Gastrocnemius medialis (tissue), 4 donors: Measurements from ENCODE around the gene IRF3. TPM values are rescaled to one million over a fixed set of nuclear protein-coding genes. Genes with fewer than 3 reads are reported as not detected.

ENCODE experiments used
- ATAC-seq, 2 donors: fragments of 150-250 bp; one replicate each; pipeline ENCODE4 v1.9.1; 2016
- DNase-seq, 2 donors: peaks; one replicate each; pipeline ENCODE4 v3.0.0-alpha.2; 2019
- H3K27ac ChIP-seq, 4 donors: fragments of 200-600 bp; sonication (generic); 1 replicate in 1 of 4; 2 replicates in 3 of 4; pipeline ENCODE4 v1.5.1; 2016 to 2018; ENCODE audit warnings: mild to moderate bottlenecking in 2 of 4, moderate library complexity in 1 of 4
- H3K27me3 ChIP-seq, 3 donors: fragments of 200-600 bp; sonication (generic) in 2 of 3; 1 replicate in 1 of 3; 2 replicates in 2 of 3; pipeline versions ENCODE4 v1.5.1 to v1.6.0; 2016 to 2019; ENCODE audit warnings: mild to moderate bottlenecking in 1 of 3, moderate library complexity in 1 of 3
- H3K36me3 ChIP-seq, 2 donors: fragments of 200-600 bp; sonication (generic) in 1 of 2; one replicate each; pipeline ENCODE4 v1.5.1; 2017 to 2018
- H3K4me1 ChIP-seq, 2 donors: fragments of 200-600 bp; sonication (generic) in 1 of 2; one replicate each; pipeline ENCODE4 v1.5.1; 2016 to 2017; ENCODE audit warnings: mild to moderate bottlenecking in 2 of 2
- H3K4me3 ChIP-seq, 4 donors: fragments of 200-600 bp; sonication (generic) in 3 of 4; 1 replicate in 1 of 4; 2 replicates in 3 of 4; pipeline ENCODE4 v1.5.1; 2016 to 2019; ENCODE audit warnings: mild to moderate bottlenecking in 2 of 4
- H3K9me3 ChIP-seq, 3 donors: fragments of 200-600 bp; sonication (generic) in 2 of 3; 1 replicate in 1 of 3; 2 replicates in 2 of 3; pipeline ENCODE4 v1.5.1; 2016 to 2019
- POLR2A ChIP-seq, 2 donors: fragments of 450-650 bp; IDR thresholded peaks; one replicate each; pipeline ENCODE4 v1.6.1; 2017; ENCODE audit warnings: antibody characterized with exemption in 2 of 2, mild to moderate bottlenecking in 2 of 2, moderate library complexity in 2 of 2
- in situ Hi-C, 4 donors: fragments of 200-750 bp; cut with MboI; loops; one replicate each; pipeline versions ENCODE4 v1.15.0 to v1.8.0; 2017; ENCODE audit warnings: low sequenced_read_pairs in 4 of 4
- intact Hi-C: fragments of 100-400 bp; cut with DNase I; formaldehyde crosslinking; loops from one replicate; pipeline ENCODE4 v1.15.1; 2023; ENCODE audit warnings: low total_unique reads
- total RNA-seq, 4 donors: library from RNA; depleted of rRNA; stranded (reverse); fragments of >200 nt; gene quantifications; one replicate each; pipeline versions ENCODE4 v1.1.0 to v1.2.3, GENCODE V29; 2016
- TF ChIP-seq, protein P1 (sequence below), 5 experiments: fragments of 450-650 bp in 3 of 5; fragments of 200-600 bp in 2 of 5; sonication (generic) in 2 of 5; IDR thresholded peaks in 4 of 5; conservative IDR thresholded peaks in 1 of 5; 1 replicate in 4 of 5; 2 replicates in 1 of 5; pipeline ENCODE4 v1.5.1; 2016 to 2019; ENCODE audit warnings: antibody characterized with exemption in 5 of 5, mild to moderate bottlenecking in 3 of 5, moderate library complexity in 3 of 5

IRF3 gene
- total RNA-seq, 4 donors from 2014 or later, result 11.0 to 18.6 (median 13.7) TPM

DNA sequence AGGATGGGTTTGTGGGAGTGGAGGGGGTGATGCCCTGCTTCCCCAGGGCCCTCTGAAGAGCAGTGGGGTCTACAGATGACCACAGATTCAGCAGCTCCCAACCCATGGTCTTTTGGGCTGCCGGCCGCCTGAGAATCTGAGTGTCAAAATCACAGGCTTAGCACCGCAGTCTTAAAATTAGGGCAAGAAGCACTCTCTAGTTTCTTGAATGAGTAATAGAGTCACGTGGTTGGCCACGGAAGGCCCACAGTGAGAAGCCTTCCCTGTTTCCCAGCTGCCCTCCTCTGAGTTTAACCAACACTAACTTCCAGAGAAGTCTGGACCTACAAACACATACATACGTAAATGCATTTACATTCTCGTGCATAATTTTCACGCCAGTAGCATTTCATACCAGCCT, 16.6 kb upstream of the IRF3 start:
- ATAC-seq (no peak), DNase-seq (no peak)
- H3K27me3 ChIP-seq, result no peaks in the 10 kb centered on the region
- peak overlapping the region in 1 of 4 donors; percentile 8 for H3K27ac ChIP-seq
- H3K9me3 ChIP-seq, result no peaks in the 10 kb centered on the region
- H3K4me3 ChIP-seq, result no peak overlapping the region
- peaks cover 33 to 37% of the 10 kb centered on the region in 2 donors for H3K4me1 ChIP-seq
- intact Hi-C loops (no loop called here), in situ Hi-C loops (no loop called here)
- H3K36me3 ChIP-seq, result peaks cover 0 to 56% of the 10 kb centered on the region in 2 donors
- TF ChIP-seq POLR2A (IDR thresholded peaks at IDR 0.05), result no peak
- TF ChIP-seq, protein P1, sequence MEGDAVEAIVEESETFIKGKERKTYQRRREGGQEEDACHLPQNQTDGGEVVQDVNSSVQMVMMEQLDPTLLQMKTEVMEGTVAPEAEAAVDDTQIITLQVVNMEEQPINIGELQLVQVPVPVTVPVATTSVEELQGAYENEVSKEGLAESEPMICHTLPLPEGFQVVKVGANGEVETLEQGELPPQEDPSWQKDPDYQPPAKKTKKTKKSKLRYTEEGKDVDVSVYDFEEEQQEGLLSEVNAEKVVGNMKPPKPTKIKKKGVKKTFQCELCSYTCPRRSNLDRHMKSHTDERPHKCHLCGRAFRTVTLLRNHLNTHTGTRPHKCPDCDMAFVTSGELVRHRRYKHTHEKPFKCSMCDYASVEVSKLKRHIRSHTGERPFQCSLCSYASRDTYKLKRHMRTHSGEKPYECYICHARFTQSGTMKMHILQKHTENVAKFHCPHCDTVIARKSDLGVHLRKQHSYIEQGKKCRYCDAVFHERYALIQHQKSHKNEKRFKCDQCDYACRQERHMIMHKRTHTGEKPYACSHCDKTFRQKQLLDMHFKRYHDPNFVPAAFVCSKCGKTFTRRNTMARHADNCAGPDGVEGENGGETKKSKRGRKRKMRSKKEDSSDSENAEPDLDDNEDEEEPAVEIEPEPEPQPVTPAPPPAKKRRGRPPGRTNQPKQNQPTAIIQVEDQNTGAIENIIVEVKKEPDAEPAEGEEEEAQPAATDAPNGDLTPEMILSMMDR (IDR thresholded peaks at IDR 0.05 in 4 of 5, conservative IDR thresholded peaks at IDR 0.05 in 1 of 5), result no peak

DNA sequence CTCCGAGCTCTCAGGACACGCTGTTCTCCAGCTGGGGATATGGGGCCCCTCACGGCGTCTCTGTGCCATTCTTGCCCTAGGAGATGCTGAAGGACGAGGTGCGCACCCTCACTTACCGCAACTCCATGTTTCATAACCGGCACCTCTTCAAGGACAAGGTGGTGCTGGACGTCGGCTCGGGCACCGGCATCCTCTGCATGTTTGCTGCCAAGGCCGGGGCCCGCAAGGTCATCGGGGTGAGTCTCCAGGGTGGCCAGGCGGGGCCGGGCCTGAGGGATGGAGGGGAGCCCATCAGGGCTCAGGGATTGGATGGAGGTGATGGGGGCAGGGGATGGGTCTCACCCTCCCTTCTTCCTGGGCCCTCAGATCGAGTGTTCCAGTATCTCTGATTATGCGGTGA, 16.2 kb upstream of the IRF3 start:
- intact Hi-C loops (loop anchor here (2.0 kb wide), 1 partner anchor 207 kb away; the partner anchor contains the start of gene FLT3LG), in situ Hi-C loops (no loop called here)
- Histone ChIP-seq H3K27me3 (no peaks in the 10 kb centered on the region), H3K27ac (peak overlapping the region in 1 of 4 donors; percentile 8), H3K9me3 (no peaks in the 10 kb centered on the region), H3K4me1 (peaks cover 33 to 37% of the 10 kb centered on the region in 2 donors), H3K4me3 (no peak overlapping the region), H3K36me3 (peaks cover 0 to 56% of the 10 kb centered on the region in 2 donors)
- ATAC-seq (no peak), DNase-seq (no peak)
- no peak for TF ChIP-seq POLR2A (IDR thresholded peaks at IDR 0.05)
- TF ChIP-seq, protein P1 (IDR thresholded peaks at IDR 0.05 in 4 of 5, conservative IDR thresholded peaks at IDR 0.05 in 1 of 5), result no peak

DNA sequence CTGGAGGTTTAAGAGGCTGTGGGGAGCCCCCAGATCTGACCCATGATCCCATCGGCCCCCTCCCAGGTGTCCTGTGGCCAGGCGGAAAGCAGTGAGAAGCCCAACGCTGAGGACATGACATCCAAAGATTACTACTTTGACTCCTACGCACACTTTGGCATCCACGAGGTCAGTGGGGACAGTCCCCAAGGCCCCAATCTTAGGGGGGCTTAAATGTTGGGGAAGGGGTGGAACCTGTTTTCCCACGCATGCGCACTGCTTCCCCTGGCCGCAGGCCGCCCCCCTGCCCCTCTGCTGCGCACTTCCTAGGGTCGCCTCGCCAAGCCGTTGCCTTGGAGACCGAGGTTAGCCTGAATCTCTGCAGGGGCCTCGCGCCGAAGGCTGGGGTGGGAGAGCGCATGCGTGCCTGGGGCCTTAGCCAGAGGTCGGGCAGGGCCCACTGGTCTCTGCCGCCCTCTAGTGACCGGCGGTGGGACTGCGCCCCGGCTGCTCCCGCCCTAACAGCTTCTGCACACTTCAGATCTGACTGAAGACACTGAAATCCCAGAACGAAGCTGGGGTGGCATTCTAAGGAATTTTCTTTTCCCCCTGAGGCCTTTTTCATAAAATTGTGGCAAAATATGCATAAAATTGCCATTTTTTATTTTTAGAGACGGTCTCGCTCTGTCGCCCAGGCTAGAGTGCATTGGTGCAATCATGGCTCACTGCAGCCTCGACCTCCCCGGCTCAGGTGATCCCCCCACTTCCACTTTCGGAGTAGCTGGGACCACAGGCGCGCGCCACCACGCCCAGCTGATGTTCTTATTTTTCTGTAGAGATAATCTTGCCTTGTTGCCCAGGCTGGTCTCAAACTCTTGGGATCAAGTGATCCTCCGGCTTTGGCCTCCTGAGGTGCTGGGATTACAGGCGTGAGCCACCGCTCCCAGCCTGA, 15.0 kb upstream of the IRF3 start:
- Histone ChIP-seq H3K36me3 (peaks cover 0 to 48% of the 10 kb centered on the region in 2 donors), H3K4me3 (peak overlapping the region; percentile 29 to 52 (median 34)), H3K9me3 (no peaks in the 10 kb centered on the region), H3K27me3 (no peaks in the 10 kb centered on the region), H3K27ac (peak overlapping the region; percentile 98 to 100 (median 99)), H3K4me1 (peaks cover 36 to 42% of the 10 kb centered on the region in 2 donors)
- ATAC-seq (peak in 1 of 2 donors; percentile 2), DNase-seq (peak; percentile 74 to 88)
- no peak for TF ChIP-seq POLR2A (IDR thresholded peaks at IDR 0.05)
- TF ChIP-seq, protein P1 (IDR thresholded peaks at IDR 0.05 in 4 of 5, conservative IDR thresholded peaks at IDR 0.05 in 1 of 5), result peak; percentile 97 to 100 (median 99)
- intact Hi-C loops (loop anchor here (2.0 kb wide), 1 partner anchor 206 kb away; the partner anchor contains the start of gene FLT3LG), in situ Hi-C loops (no loop called here)

DNA sequence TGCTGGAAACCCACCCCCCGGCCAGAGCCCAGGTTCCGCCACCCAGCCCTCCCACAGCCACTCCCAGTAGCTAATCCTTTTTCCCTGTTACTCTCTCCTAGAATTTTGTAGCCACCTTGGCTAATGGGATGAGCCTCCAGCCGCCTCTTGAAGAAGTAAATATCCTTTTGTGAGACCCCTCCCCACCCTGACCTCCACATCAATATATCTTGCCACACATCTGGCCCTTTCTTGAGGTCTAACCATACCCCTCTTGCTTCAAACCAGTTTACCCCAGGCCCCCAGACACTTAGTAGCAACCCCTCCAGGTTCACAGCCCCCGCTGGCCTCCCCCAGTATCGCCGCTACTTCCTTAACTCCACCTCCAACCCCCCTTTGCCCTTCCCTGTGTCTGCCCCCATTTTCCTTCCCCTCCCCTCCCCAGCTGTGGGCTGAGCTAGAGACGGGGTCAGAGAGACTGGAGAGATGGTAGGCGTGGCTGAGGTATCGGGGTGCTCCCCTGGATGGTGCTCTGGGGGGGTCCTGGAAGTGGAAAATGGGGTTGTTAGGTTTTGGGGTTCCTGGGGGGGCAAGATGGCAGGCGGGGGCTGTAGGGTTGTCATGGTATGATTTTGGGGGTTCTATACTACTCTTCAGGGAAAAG, 14.2 kb upstream of the IRF3 start:
- Histone ChIP-seq H3K27me3 (no peaks in the 10 kb centered on the region), H3K4me3 (peak overlapping the region; percentile 29 to 52 (median 34)), H3K36me3 (peaks cover 0 to 40% of the 10 kb centered on the region in 2 donors), H3K9me3 (no peaks in the 10 kb centered on the region), H3K27ac (peak overlapping the region; percentile 98 to 100 (median 99)), H3K4me1 (peaks cover 36 to 48% of the 10 kb centered on the region in 2 donors)
- TF ChIP-seq POLR2A (IDR thresholded peaks at IDR 0.05), result no peak
- TF ChIP-seq, protein P1 (IDR thresholded peaks at IDR 0.05 in 4 of 5, conservative IDR thresholded peaks at IDR 0.05 in 1 of 5), result no peak
- ATAC-seq, result no peak
- intact Hi-C loops, result loop anchor here (2.0 to 5.0 kb wide), 5 partner anchors 87 to 688 kb away; partner anchors contain the start of genes AP2A1, FLT3LG, GYS1 and PRR12
- DNase-seq, result no peak
- in situ Hi-C loops, result loop anchor here in 1 of 4 donors (5.0 to 10.0 kb wide), 2 partner anchors 105 to 173 kb away; no protein-coding TSS in a partner anchor
